ENCODE measurements around the gene SNRPD3.
"Not testable (repeated sequence)": the region's sequence is repeated elsewhere in the genome, so short reads cannot be mapped to it uniquely, and the experiment has no call there.

SNRPD3 gene

GRCh38 chr22:24591286-24591830 lies 35.6 kb downstream of the SNRPD3 start:
- no peak for DNase-seq (ENCODE audit: low read depth in 3 of 3)

GRCh38 chr22:24592058-24592850 lies 36.5 kb downstream of the SNRPD3 start:
- DNase-seq (ENCODE audit: low read depth in 3 of 3), result no peak

GRCh38 chr22:24592851-24593558 lies 37.2 kb downstream of the SNRPD3 start, which contains the start of gene LRRC75B:
TSS of gene LRRC75B (minus strand) at chr22:24593073. CDS start at chr22:24593039, 34 bp downstream.
- peak in 1 of 3 experiments; percentile 45 for DNase-seq (ENCODE audit: low read depth in 3 of 3)

DNA sequence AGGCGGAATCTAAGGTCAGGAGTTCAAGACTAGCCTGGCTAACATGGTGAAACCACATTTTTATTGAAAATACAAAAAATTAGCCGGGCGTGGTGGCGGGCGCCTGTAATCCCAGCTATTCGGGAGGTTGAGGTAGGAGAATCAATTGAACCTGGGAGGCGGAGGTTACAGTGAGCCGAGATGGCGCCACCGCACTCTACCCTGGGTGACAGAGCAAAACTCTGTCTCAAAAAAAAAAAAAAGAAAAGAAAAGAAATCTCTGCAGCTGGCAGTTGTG lies 37.7 kb downstream of the SNRPD3 start:
- DNase-seq (ENCODE audit: low read depth in 3 of 3), result not testable (repeated sequence)

DNA sequence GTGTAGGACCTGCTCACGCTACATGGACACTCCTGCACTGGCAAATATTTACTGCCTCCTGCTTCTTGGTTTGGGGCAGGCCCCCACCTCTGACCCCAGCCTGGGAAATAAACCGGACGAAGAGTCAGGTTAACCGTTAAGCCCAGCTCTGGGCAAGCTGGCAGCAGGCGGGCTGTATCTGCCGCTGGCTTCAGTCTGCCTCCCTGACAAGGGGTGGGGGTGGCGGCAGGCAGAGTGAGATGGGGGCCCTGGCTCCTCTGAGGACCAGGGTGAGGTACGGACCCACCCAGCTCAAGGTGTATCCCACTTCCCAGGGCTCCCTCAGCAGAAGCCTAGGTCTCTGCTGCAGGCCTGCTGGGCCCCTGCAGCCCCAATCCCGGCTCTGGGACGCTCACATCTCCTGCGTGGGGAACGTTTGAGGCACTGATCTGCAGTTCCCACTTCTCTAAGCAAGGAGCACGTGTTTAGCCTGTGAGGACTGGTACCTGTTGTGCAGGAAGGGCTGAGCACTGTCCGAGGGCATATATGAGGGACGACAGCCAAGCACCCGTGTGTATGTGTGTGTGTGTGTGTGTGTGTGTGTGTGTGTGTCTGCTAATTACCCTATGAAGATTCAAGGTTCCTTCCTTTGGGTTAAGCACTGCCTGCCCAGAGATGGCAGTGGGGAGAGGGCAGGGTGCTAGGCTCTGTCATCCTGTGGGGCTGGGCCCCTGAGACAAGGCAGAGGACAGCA lies 38.2 kb downstream of the SNRPD3 start:
- DNase-seq (ENCODE audit: low read depth in 3 of 3), result no peak

DNA sequence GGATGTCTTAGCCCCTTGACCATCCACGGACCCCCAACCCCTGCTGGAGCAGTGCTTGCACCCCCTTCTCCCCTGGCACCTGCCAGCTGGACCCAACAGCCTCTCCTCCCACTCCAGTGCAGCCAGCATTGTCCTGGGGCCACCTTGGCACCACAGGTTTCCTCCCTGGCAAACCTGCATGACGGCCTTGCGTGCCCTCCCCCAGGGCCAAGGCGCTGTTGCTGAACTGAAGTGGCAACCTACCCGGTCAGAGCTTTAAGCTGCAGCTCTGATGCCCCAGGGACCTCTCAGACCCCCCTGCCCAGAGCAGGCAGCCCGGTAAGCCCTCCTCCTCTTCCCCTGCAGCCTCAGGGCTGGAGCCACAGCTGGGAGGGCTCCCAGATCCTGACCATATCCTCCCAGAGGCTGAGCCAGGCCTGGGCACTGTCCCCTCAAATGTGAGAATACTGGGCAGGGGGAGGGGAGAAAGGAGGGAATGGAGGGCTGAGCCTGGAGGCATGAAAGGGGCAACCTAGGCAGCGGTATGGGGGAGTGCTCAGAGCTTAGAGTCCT lies 38.8 kb downstream of the SNRPD3 start:
- DNase-seq (ENCODE audit: low read depth in 3 of 3), result no peak

DNA sequence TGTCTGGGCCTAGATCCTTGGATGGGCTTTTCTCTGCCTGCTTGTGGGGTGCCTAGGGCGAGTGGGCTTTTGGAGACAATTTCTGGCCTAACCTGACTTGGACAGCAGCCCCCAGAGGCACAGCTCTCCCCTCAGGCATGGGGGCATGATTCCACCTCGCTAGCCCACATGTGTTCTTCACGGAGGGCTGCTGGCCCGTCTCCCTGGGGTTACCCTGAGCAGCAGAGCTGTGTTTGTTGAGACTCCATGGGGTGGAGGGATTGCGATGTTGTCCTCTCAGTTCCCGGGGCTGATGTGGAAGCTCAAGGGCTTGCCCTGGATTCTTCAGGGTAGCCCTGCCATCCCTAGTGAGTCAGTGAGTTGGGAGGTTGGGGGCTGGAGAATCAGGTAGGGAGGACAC lies 39.4 kb downstream of the SNRPD3 start:
- no peak for DNase-seq (ENCODE audit: low read depth in 3 of 3)

GRCh38 chr22:24595863-24596262 lies 40.1 kb downstream of the SNRPD3 start:
- DNase-seq (ENCODE audit: low read depth in 3 of 3), result no peak

GRCh38 chr22:24597076-24597475 lies 41.3 kb downstream of the SNRPD3 start:
- not testable (repeated sequence) for DNase-seq (ENCODE audit: low read depth in 3 of 3)

GRCh38 chr22:24599514-24599913 lies 43.7 kb downstream of the SNRPD3 start:
- no peak for DNase-seq (ENCODE audit: low read depth in 3 of 3)

GRCh38 chr22:24599958-24600715 lies 44.3 kb downstream of the SNRPD3 start:
- not testable (repeated sequence) for DNase-seq (ENCODE audit: low read depth in 3 of 3)

DNA sequence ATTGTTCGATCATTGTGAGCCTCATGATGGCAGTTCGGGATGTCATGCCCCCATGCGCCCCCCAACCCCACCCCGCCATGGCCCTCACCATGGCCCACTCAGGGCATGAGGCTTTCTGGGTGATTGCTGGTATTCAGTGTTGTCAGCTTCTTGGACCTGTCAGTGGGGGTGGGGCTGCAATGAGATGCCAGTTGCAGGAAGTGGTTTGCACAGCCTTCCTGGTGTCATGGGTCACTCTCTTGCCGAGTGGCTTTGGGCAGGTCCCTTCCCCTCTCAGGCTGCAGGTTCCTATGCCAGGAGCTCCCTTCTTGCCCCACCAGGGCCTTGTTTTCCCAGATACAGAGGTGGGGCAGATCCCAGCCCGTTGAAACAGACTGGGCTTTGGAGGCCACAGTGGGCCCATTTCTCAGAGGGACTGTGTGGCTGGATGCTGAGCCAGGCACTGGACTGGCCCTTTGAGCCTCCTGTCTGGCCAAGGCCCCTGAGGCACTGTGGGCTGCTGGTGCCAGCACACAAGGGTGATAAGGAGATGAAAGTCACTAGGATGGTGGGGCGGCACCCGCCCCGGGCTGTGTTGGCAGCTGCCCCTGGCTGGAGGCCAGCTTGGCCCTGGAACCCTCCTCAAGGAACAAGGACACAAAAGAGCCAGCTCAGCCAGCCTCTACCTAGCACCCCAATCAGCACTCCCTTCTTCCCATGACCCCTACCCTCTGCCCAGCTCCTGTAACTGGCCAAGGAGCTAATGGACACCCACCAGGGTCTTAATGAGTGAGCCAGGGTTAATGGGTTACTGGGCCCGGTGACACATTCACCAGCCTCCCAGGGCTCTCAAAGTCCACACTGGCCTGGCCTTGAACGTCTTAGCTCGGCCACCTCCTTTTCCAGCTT lies 45.7 kb downstream of the SNRPD3 start:
- no peak for DNase-seq (ENCODE audit: low read depth in 3 of 3)

- not testable (repeated sequence) for DNase-seq (ENCODE audit: low read depth in 3 of 3)
These were observed 46.4 kb downstream of the SNRPD3 start for GRCh38 chr22:24602105-24602749.

DNA sequence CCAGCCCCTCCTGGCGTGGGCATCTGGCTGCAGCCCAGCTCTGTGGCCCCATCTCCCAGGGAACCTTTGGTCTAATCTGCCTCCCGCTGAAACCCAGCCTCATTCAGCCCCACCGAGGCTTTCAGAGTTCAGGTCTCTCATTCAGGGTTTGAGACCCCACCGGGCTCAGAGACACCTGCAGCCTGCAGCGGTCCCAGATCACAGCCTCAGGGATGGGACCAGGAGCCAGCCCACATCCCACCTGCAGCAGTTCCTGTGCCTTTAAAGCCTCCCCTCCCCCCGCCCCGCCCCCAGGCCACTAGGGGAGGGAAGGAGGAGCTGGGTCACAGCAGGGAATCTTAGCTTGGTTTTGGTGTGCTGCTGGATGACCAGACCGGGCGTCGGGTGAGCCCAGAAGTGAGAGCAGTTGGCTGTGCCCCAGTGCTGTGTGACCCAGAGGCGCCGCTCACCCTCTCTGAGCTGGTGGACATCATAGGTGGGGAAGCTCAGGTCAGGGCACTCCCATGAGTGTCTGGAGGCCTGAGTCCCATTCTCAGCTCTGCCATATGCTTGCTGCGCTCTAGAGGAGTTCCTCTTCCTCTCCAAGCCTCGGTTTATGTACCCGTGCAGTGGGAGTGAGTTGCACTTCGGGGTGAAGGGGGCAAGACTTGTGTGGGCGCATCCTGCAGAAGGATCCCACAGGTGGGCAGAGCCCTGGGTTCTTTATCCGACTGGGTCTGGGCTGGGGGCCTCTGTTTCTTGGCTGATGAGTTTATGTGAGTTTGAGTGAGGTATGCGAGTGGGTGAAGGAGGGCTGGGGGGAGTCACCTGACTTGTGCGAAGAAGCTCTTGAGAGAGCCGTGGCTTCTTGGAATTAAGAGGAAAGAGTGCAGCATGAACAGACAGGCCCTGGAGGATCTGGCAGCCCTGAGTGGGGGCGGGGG lies 47.3 kb downstream of the SNRPD3 start, which contains the start of gene GGT1:
TSS of gene GGT1 (plus strand) at position 347 of the 923 bp plus-strand sequence. CDS start 7,889 bp downstream, outside the sequence.
- not testable (repeated sequence) for DNase-seq (ENCODE audit: low read depth in 3 of 3)

GRCh38 chr22:24603770-24604629 lies 48.2 kb downstream of the SNRPD3 start:
- peak in 1 of 3 experiments; percentile 22 for DNase-seq (ENCODE audit: low read depth in 3 of 3)

DNA sequence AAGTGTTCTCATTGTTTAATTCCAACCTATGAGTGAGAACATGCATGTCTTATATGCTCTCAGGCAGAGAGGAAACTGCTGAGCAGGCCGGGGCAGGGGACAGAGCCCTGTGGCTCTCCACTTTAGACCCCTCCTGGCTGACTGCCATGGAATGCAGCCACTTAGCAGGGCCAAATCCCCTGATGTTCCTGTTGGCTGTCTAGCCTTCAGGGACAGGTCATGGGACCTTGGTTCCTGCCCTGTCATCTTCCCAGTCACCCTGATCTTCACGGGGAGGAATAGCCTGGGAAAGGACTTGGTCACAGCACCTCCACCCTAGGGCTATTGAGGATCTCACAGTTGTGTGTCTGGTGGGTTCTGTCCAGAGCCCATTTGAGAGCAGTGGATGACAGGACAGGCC lies 50.5 kb downstream of the SNRPD3 start:
- DNase-seq (ENCODE audit: low read depth in 3 of 3), result not testable (repeated sequence)

- DNase-seq (ENCODE audit: low read depth in 3 of 3), result peak in 2 of 3 experiments; percentile 32 to 71
These were observed 51.7 kb downstream of the SNRPD3 start for GRCh38 chr22:24607429-24607983.

All from stimulated activated CD4-positive, alpha-beta T cell treated with anti-CD3 and anti-CD28 coated beads, TNF-alpha, amount 100 ng/mL, for 24 hours (primary cell).